Natural killer cell treated with Interleukin-12 subunit alpha and Interleukin-12 subunit beta and Interleukin-15 and Interleukin-18, amount 100 ng/mL, for 72 hours (primary cell): ENCODE measurements around the gene ZNF793. TPM values are rescaled to one million over a fixed set of nuclear protein-coding genes. Genes with fewer than 3 reads are reported as not detected.
A peak's percentile ranks its signal among the peaks of the same experiment; 100 is the strongest.

Source experiments
- ATAC-seq, 2 donors: fragments of 150-1000 bp; cut with Tn5 transposase in 1 of 2; sonication (Bioruptor Pico), chemical (Tn5 transposase) in 1 of 2; 2 replicates each; pipeline ENCODE4 v1.10.0; 2021
- DNase-seq: peaks from one replicate; pipeline ENCODE4 v3.0.0; 2022; ENCODE audit warnings: low spot score
- H3K27ac Mint-ChIP-seq, 2 donors: 1 replicate in 1 of 2; 2 replicates in 1 of 2; pipeline ENCODE4 v1.8.0; 2022; ENCODE audit warnings: mixed read lengths in 2 of 2, mild to moderate bottlenecking in 1 of 2, moderate library complexity in 1 of 2
- H3K27me3 Mint-ChIP-seq, 2 donors: 1 replicate in 1 of 2; 2 replicates in 1 of 2; pipeline ENCODE4 v1.8.0; 2022; ENCODE audit warnings: mixed read lengths in 2 of 2
- H3K36me3 Mint-ChIP-seq: one replicate; pipeline ENCODE4 v1.8.0; 2022; ENCODE audit warnings: mixed read lengths
- H3K4me1 Mint-ChIP-seq, 2 donors: 1 replicate in 1 of 2; 2 replicates in 1 of 2; pipeline ENCODE4 v1.8.0; 2022; ENCODE audit warnings: low read depth in 2 of 2, mixed read lengths in 2 of 2, mild to moderate bottlenecking in 1 of 2
- H3K4me3 Mint-ChIP-seq: one replicate; pipeline ENCODE4 v1.8.0; 2022; ENCODE audit warnings: mixed read lengths
- H3K9me3 Mint-ChIP-seq: 2 replicates; pipeline ENCODE4 v1.8.0; 2022; ENCODE audit warnings: mixed read lengths
- total RNA-seq, 2 donors: library from RNA; stranded (reverse); gene quantifications; one replicate each; pipeline ENCODE4 v1.2.3, GENCODE V29; 2022

ZNF793 gene
- total RNA-seq, 2 donors from 2014 or later, result 4.1 to 4.7 TPM

DNA sequence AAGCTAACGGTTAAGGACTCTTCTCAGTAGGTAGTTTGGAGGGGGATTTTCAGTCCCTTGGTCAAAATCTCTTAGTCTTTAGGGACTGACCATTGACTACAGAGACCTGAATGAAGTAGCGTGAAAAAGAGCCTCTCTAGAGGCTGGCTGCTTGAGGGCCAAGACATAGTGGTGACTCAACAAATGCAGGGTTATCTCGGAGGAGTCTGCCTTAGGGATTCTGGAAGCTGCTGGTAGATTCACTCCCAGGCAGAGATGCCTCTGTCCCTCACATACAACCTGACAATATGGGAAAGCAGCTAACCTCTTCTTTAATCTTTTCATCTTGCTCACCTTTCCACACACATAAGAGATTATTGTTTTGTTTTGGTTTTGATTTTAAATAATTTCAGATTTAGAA, 5.1 kb downstream of the ZNF793 start:
- ATAC-seq (no peak), DNase-seq (no peak)
- no peaks in the 10 kb centered on the region for H3K27me3 Mint-ChIP-seq
- peaks cover 40% of the 10 kb centered on the region for H3K36me3 Mint-ChIP-seq
- H3K4me1 Mint-ChIP-seq, result peaks cover 7 to 10% of the 10 kb centered on the region in 2 donors
- peaks cover 10% of the 10 kb centered on the region for H3K9me3 Mint-ChIP-seq
- no peak overlapping the region for H3K4me3 Mint-ChIP-seq
- H3K27ac Mint-ChIP-seq, result no peak overlapping the region

DNA sequence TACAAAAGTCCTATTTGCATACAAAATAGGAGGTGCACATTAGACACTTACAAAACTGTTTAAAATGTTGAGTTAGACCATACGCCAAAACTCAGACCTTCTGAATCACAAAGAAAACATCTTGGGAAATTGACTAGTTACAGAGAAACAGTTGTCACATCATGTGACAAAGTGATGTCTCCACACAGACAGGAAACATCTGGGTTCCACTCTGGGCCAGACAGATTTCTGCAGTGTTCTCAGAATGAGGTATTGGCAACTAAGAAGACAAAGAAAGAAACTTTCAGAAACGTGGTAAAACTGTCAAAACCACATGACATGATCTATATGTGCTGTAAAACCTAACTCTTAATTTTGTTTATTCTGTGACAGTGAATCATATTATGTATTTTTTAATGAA, 6.7 kb downstream of the ZNF793 start:
- no peaks in the 10 kb centered on the region for H3K27me3 Mint-ChIP-seq
- H3K36me3 Mint-ChIP-seq, result peaks cover 40% of the 10 kb centered on the region
- peaks cover 7 to 10% of the 10 kb centered on the region in 2 donors for H3K4me1 Mint-ChIP-seq
- H3K4me3 Mint-ChIP-seq, result peak overlapping the region; percentile 18
- DNase-seq (peak; percentile 63), ATAC-seq (peak; percentile 66 to 94)
- peaks cover 10% of the 10 kb centered on the region for H3K9me3 Mint-ChIP-seq
- H3K27ac Mint-ChIP-seq, result peak overlapping the region; percentile 17 to 84

DNA sequence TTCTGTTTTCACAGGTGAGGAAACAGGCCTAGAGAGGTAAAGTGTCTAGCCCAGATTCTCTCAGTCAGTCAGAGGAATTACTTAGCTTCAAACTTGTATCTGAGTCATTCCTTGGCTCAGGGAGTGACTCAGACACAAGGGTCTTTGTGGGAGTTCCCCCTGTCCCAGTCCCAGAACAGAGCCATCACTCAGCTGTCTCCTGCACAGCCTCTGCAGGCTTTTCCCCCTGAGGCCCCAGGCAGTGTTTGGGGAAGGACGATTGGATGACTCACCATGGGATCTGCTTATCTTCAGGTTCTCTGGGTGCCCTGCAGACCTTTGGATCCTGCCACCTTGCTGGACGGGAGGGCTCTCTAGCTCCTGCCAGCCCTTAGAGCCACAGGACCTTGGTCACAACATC, 13.2 kb downstream of the ZNF793 start:
- peak in 1 of 2 donors; percentile 40 for ATAC-seq
- Mint-ChIP-seq H3K4me1 (peaks cover 0 to 4% of the 10 kb centered on the region in 2 donors), H3K9me3 (peaks cover 3% of the 10 kb centered on the region), H3K4me3 (no peak overlapping the region), H3K27ac (no peak overlapping the region), H3K27me3 (no peaks in the 10 kb centered on the region), H3K36me3 (peaks cover 24% of the 10 kb centered on the region)
- DNase-seq, result no peak

DNA sequence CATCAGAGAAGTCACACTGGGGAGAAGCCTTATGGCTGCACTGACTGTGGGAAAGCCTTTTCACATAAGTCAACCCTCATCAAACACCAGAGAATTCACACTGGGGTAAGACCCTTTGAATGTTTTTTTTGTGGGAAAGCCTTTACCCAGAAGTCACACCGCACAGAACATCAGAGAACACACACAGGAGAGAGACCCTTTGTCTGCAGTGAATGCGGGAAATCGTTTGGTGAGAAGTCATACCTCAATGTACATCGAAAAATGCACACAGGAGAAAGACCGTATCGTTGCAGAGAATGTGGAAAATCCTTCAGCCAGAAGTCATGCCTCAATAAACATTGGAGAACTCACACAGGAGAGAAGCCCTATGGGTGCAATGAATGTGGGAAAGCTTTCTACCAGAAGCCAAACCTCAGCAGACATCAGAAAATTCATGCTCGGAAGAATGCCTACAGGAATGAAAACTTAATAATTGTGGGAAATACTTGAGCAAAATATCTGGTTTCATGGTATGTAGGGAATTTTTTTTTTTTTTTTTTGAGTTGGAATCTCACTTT, 30.7 kb downstream of the ZNF793 start:
- no peaks in the 10 kb centered on the region for H3K27me3 Mint-ChIP-seq

DNA sequence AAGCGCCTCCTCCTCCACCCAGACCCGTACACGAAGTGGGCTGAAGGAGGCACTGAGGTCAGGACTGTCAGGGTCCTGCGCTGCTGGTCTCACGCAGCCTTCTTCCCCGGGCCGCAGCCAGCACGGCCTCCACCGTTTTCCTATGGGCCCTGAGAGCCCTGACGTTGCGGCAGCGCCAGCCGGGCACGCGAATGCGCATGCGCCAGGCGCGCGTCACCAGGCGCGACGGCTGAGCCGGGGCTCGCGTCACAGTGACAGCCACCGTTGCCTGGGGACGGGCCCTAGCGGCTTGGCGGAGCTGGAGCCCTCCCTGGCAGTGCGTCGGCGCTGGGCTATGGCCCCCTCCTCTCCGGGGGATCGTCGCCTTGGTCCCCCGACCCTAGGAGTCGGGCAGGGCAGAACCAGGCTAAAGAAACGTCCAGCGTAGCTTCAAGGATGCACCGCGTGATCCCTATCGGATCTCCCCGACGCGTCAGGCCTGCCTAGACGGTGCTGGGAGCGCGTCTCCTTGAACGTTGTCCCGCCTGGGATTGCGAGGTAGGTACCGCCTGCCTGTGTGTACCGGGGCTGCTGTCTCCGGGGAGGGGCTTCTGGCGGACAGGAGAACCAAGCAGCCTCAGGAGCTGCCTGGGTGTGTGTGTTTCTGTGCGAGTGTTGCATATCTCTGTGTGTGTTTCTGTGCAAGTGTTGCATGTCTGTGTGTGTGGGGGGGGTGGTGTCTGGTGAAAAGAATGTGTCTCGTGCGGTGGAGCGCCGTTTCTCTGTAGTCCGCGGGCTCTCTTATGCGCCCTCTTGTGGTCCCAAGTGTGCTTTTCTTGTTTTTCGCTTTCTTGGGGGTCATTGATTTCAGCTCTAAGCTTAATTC, 44.6 kb downstream of the ZNF793 start:
- Mint-ChIP-seq H3K4me1 (peaks cover 0 to 7% of the 10 kb centered on the region in 2 donors), H3K4me3 (peak overlapping the region; percentile 80), H3K27me3 (no peaks in the 10 kb centered on the region), H3K9me3 (peaks cover 29% of the 10 kb centered on the region), H3K36me3 (peaks cover 52% of the 10 kb centered on the region), H3K27ac (peak overlapping the region in 1 of 2 donors; percentile 56)
- DNase-seq, result peak; percentile 77
- ATAC-seq, result peak; percentile 63 to 89

More for the DNA sequence above, 30.7 kb downstream of the ZNF793 start:
- Mint-ChIP-seq H3K36me3 (peaks cover 49% of the 10 kb centered on the region), H3K27ac (no peak overlapping the region), H3K4me3 (no peak overlapping the region), H3K9me3 (peaks cover 30% of the 10 kb centered on the region), H3K4me1 (no peaks in the 10 kb centered on the region)
- ATAC-seq (no peak), DNase-seq (no peak)

DNA sequence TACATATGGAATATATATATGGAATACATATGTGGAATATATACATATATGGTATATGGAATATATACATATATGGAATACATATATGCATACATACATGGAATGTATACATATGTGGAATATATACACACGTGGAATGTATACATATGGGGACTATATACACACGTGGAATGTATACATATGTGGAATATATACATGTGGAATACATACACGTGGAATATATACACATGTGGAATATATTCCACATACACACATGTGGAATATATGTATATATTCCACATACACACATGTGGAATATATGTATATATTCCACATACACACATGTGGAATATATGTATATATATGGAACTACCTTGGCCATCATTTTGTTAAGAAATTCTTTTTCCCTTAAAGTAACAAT, 56.8 kb downstream of the ZNF793 start:
- Mint-ChIP-seq H3K9me3 (peaks cover 23% of the 10 kb centered on the region), H3K27me3 (no peaks in the 10 kb centered on the region), H3K27ac (no peak overlapping the region), H3K4me1 (no peaks in the 10 kb centered on the region), H3K36me3 (peaks cover 71% of the 10 kb centered on the region), H3K4me3 (no peak overlapping the region)
- DNase-seq (no peak), ATAC-seq (no peak)

DNA sequence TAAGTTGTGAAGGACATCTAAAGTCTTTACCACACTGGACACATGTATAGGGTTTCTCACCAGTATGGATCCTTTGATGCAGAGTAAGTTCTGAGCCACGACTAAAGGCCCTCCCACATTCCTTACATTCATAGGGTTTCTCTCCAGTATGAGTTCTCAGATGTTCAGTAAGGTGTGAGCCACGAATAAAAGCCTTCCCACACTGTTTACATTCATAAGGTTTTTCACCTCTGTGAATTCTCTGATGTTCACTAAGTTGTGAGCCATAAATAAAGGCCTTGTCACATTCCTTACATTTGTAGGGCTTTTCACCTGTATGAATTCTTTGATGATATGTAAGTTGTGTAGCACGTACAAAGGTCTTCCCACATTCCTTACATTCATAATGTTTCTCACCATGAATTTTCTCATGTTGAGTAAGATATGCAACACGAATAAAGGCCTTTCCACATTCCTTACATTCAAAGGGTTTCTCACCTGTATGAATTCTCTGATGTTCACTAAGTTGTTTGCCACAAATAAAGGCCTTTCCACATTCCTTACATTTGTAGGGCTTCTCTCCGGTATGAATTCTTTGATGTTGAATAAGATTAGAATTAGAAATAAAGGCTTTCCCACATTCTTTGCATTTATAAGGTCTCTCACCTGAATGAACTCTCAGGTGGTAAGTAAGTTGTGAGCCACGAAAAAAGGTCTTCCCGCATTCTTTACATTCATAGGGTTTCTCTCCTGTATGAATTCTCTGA, 58.1 kb downstream of the ZNF793 start:
- Mint-ChIP-seq H3K27ac (no peak overlapping the region), H3K4me1 (no peaks in the 10 kb centered on the region), H3K27me3 (no peaks in the 10 kb centered on the region), H3K9me3 (peaks cover 25% of the 10 kb centered on the region), H3K4me3 (no peak overlapping the region), H3K36me3 (peaks cover 69% of the 10 kb centered on the region)
- DNase-seq, result no peak
- ATAC-seq, result no peak

DNA sequence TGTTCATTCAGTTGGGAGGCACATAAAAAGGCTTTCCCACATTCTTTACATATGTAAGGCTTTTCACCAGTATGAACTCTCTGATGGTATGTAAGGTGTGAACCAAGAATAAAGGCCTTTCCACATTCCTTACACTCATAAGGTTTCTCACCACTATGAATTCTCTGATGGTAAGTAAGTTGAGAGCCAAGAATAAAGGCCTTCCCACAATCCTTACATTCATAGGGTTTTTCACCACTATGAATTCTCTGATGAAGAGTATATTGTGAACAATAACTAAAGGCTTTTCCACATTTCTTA, 58.6 kb downstream of the ZNF793 start:
- H3K4me3 Mint-ChIP-seq, result no peak overlapping the region
- no peaks in the 10 kb centered on the region for H3K27me3 Mint-ChIP-seq
- no peak for DNase-seq
- H3K27ac Mint-ChIP-seq, result no peak overlapping the region
- H3K36me3 Mint-ChIP-seq, result peaks cover 74% of the 10 kb centered on the region
- no peak for ATAC-seq
- no peaks in the 10 kb centered on the region for H3K4me1 Mint-ChIP-seq
- H3K9me3 Mint-ChIP-seq, result peaks cover 28% of the 10 kb centered on the region

DNA sequence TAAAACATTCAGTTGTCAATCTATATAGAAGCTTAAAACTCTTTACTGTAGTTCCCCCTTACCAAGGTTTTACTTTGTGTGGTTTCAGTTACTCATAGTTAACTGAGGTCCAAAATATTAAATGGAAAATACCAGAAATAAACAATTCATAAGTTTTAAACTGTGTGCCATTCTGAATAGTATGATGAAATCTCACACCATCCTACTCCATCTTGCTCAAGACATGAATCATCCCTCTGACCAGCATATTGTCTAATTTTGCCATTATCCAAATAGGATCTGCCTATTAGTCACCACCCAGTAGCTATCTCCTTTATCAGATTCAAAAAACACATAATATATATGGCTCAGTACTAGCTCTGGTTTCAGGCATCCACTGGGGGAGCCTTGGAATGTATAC, 65.5 kb downstream of the ZNF793 start:
- H3K4me3 Mint-ChIP-seq, result no peak overlapping the region
- H3K4me1 Mint-ChIP-seq, result no peaks in the 10 kb centered on the region
- H3K27me3 Mint-ChIP-seq, result no peaks in the 10 kb centered on the region
- ATAC-seq (no peak), DNase-seq (no peak)
- no peak overlapping the region for H3K27ac Mint-ChIP-seq
- peaks cover 30% of the 10 kb centered on the region for H3K9me3 Mint-ChIP-seq
- peaks cover 51% of the 10 kb centered on the region for H3K36me3 Mint-ChIP-seq

DNA sequence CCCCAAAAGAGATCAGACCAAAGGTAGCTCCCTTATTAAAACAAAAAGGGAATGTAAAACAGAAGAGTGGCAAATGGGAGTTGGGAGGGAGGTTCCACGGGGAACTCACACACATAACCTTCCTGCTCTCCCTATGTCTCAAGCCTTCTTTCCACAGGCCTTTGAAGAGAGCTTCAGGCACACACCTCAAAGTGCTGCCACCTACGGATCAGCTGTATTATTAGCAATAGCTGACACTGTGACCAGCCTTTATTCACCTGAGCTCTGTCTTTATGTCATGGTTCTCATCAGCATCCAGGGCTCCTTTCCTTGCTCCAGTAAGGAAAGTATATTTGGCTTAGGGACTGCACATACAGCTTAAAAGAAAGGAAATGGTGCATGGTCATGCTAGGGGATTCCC, 76.6 kb downstream of the ZNF793 start:
- H3K4me1 Mint-ChIP-seq, result no peaks in the 10 kb centered on the region
- DNase-seq, result no peak
- H3K4me3 Mint-ChIP-seq, result no peak overlapping the region
- peaks cover 9% of the 10 kb centered on the region for H3K9me3 Mint-ChIP-seq
- peaks cover 28% of the 10 kb centered on the region for H3K36me3 Mint-ChIP-seq
- H3K27ac Mint-ChIP-seq, result no peak overlapping the region
- ATAC-seq, result no peak
- H3K27me3 Mint-ChIP-seq, result no peaks in the 10 kb centered on the region

Other genes with a start within 250 kb of the ZNF793 start
- 1 to 10 TPM; 5.6 to 6.7 TPM for gene ZNF527, start 135.8 kb upstream of the ZNF793 start, total RNA-seq
- 1 to 10 TPM; 3.6 to 6.2 TPM for gene ZNF569, start 39.5 kb upstream of the ZNF793 start, total RNA-seq
- 1 to 10 TPM; 3.6 to 7.1 TPM for gene ZNF570, start 37.6 kb upstream of the ZNF793 start, total RNA-seq
- gene ZNF571, start 87.9 kb downstream of the ZNF793 start, total RNA-seq, result 1 to 10 TPM; 2.0 to 4.2 TPM
- gene ZNF540, start 87.9 kb downstream of the ZNF793 start, total RNA-seq, result 1 to 10 TPM; 1.2 to 2.3 TPM
- 10 to 100 TPM in 1 of 2 donors, 1 to 10 TPM in 1; 9.7 to 16.1 TPM for gene ZFP30, start 148.5 kb downstream of the ZNF793 start, total RNA-seq
- gene ZNF607, start 212.8 kb downstream of the ZNF793 start, total RNA-seq, result 1 to 10 TPM; 5.6 to 7.8 TPM